Spleen (tissue), 11 donors: ENCODE measurements around the gene CENPP. TPM values are rescaled to one million over a fixed set of nuclear protein-coding genes. Genes with fewer than 3 reads are reported as not detected.

ENCODE experiments used
- DNase-seq: peaks from one replicate; pipeline ENCODE4 v3.0.0-alpha.2; 2020
- H3K27ac ChIP-seq, 8 donors: fragments of 200-600 bp; sonication (generic) in 7 of 8; 1 replicate in 4 of 8; 2 replicates in 4 of 8; pipeline versions ENCODE4 v1.5.0 to v1.8.0; 2016 to 2021; ENCODE audit warnings: inconsistent platforms in 4 of 8, mild to moderate bottlenecking in 4 of 8, moderate library complexity in 1 of 8
- H3K27me3 ChIP-seq, 7 donors: fragments of 200-600 bp; sonication (generic) in 6 of 7; replicated peaks in 1 of 7; 1 replicate in 4 of 7; 2 replicates in 3 of 7; pipeline versions ENCODE4 v1.5.0 to v1.8.0; 2016 to 2021; ENCODE audit warnings: inconsistent platforms in 3 of 7, mild to moderate bottlenecking in 1 of 7
- H3K36me3 ChIP-seq, 6 donors: fragments of 200-600 bp; sonication (generic) in 5 of 6; 1 replicate in 4 of 6; 2 replicates in 2 of 6; pipeline versions ENCODE4 v1.5.0 to v1.8.0; 2016 to 2021; ENCODE audit warnings: inconsistent platforms in 2 of 6
- H3K4me1 ChIP-seq, 6 donors: fragments of 200-600 bp; sonication (generic) in 5 of 6; 1 replicate in 3 of 6; 2 replicates in 3 of 6; pipeline versions ENCODE4 v1.5.0 to v1.8.0; 2016 to 2021; ENCODE audit warnings: inconsistent platforms in 3 of 6
- H3K4me3 ChIP-seq, 8 donors: fragments of 200-600 bp; sonication (generic) in 7 of 8; 1 replicate in 4 of 8; 2 replicates in 4 of 8; pipeline versions ENCODE4 v1.5.0 to v1.8.0; 2016 to 2021; ENCODE audit warnings: inconsistent platforms in 4 of 8, mild to moderate bottlenecking in 4 of 8, moderate library complexity in 2 of 8
- H3K9me3 ChIP-seq, 8 donors: fragments of 200-600 bp; sonication (generic) in 7 of 8; 1 replicate in 4 of 8; 2 replicates in 4 of 8; pipeline versions ENCODE4 v1.5.0 to v1.8.0; 2016 to 2021; ENCODE audit warnings: inconsistent platforms in 4 of 8
- CTCF ChIP-seq, 11 experiments: fragments of 200-600 bp in 7 of 11; fragments of 450-650 bp in 4 of 11; sonication (generic) in 4 of 11; IDR thresholded peaks in 8 of 11; conservative IDR thresholded peaks in 3 of 11; 1 replicate in 7 of 11; 2 replicates in 4 of 11; pipeline versions ENCODE4 v1.4.0 to v1.8.0; 2016 to 2021; ENCODE audit warnings: antibody characterized with exemption in 11 of 11, inconsistent platforms in 4 of 11, mild to moderate bottlenecking in 1 of 11
- POLR2A ChIP-seq, 3 donors: fragments of 450-650 bp; IDR thresholded peaks; one replicate each; pipeline ENCODE4 v1.5.1; 2017; ENCODE audit warnings: antibody characterized with exemption in 3 of 3, mild to moderate bottlenecking in 1 of 3
- POLR2AphosphoS5 ChIP-seq, 3 donors: sonication (generic); formaldehyde crosslinking; IDR thresholded peaks; one replicate each; pipeline ENCODE4 v1.5.1; 2017; ENCODE audit warnings: antibody characterized with exemption in 3 of 3
- WGBS, 5 donors: extraction: QIAGEN DNeasy Blood & Tissue Kit in 3 of 5; methylation state at CpG; one replicate each; pipeline versions ENCODE4 v1.1.5 to v1.1.7; 2013 to 2018; 5-methylcytosine and 5-hydroxymethylcytosine counted together
- intact Hi-C: fragments of 100-400 bp; cut with DNase I; formaldehyde crosslinking; loops from one replicate; pipeline ENCODE4 v1.15.0; 2023; ENCODE audit warnings: low total_unique reads
- polyA plus RNA-seq, 3 donors: library from polyadenylated mRNA; stranded (reverse); fragments of 200-250 nt; gene quantifications; one replicate each; pipeline ENCODE4 v1.2.1, GENCODE V29; 2013
- total RNA-seq, 7 donors: library from RNA; depleted of rRNA in 3 of 7; stranded (reverse); fragments of >200 nt in 3 of 7; fragmentation: NEBNext Ultra II Directional in 4 of 7; extraction: Animal tissue kit (Norgen Biotek cat#: 25700) in 4 of 7; gene quantifications; one replicate each; pipeline versions ENCODE4 v1.1.0 to v1.2.1, GENCODE V29; 2016 to 2021
- donor health status: healthy with polysubstance abuse.
- donor health status: DM: no; HTN: no; CAD: no; lungs with moderate emphysema.
- donor health status: DM: no; HTN: no; CAD: no.
- donor health status: Bipolar disorder and iron deficiency.
- donor health status: healthy.
- donor health status: DM: no; HTN: no; CAD: no.
- donor health status: DM: yes; HTN: yes; CAD: no.

CENPP gene
- total and polyA plus RNA-seq, 10 donors: 1.7 to 15.8 (median 6.2) TPM

GRCh38 chr9:92601451-92601850 is 275.7 kb downstream of the CENPP start:
- H3K4me3 ChIP-seq: no peak overlapping the region
- TF ChIP-seq POLR2A (IDR thresholded peaks at IDR 0.05): no peak
- no peak for TF ChIP-seq POLR2AphosphoS5 (IDR thresholded peaks at IDR 0.05)
- TF ChIP-seq CTCF (IDR thresholded peaks at IDR 0.05 in 8 of 11, conservative IDR thresholded peaks at IDR 0.05 in 3 of 11): no peak
- no peaks in the 10 kb centered on the region for H3K36me3 ChIP-seq
- peaks cover 0 to 28% (median 22%) of the 10 kb centered on the region in 8 donors for H3K9me3 ChIP-seq
- DNase-seq: no peak
- intact Hi-C loops: no loop called here
- H3K4me1 ChIP-seq: no peaks in the 10 kb centered on the region
- no peaks in the 10 kb centered on the region for H3K27me3 ChIP-seq
- no peak overlapping the region for H3K27ac ChIP-seq
- 87 to 92% (median 90%) methylated on average over 12 of the region's 12 CpGs for WGBS, 5 donors

GRCh38 chr9:92602413-92602812 is 276.7 kb downstream of the CENPP start:
- Histone ChIP-seq H3K4me1 (no peaks in the 10 kb centered on the region), H3K36me3 (no peaks in the 10 kb centered on the region), H3K9me3 (peaks cover 0 to 28% (median 22%) of the 10 kb centered on the region in 8 donors), H3K27me3 (no peaks in the 10 kb centered on the region), H3K27ac (no peak overlapping the region), H3K4me3 (no peak overlapping the region)
- TF ChIP-seq POLR2A (IDR thresholded peaks at IDR 0.05): no peak
- TF ChIP-seq POLR2AphosphoS5 (IDR thresholded peaks at IDR 0.05): no peak
- no peak for TF ChIP-seq CTCF (IDR thresholded peaks at IDR 0.05 in 8 of 11, conservative IDR thresholded peaks at IDR 0.05 in 3 of 11)
- DNase-seq: no peak
- intact Hi-C loops: no loop called here
- 85 to 95% (median 92%) methylated on average over 10 of the region's 10 CpGs for WGBS, 5 donors

- H3K4me1 ChIP-seq: no peaks in the 10 kb centered on the region
Measured at GRCh38 chr9:92603100-92603499, 277.3 kb downstream of the CENPP start.

GRCh38 chr9:92603990-92604389 is 278.2 kb downstream of the CENPP start:
- Histone ChIP-seq H3K27me3 (no peaks in the 10 kb centered on the region), H3K36me3 (no peaks in the 10 kb centered on the region), H3K4me3 (no peak overlapping the region), H3K9me3 (peaks cover 0 to 28% (median 22%) of the 10 kb centered on the region in 8 donors), H3K27ac (no peak overlapping the region), H3K4me1 (peaks cover 0 to 4% (median 0%) of the 10 kb centered on the region in 6 donors)
- intact Hi-C loops: no loop called here
- no peak for TF ChIP-seq POLR2A (IDR thresholded peaks at IDR 0.05)
- no peak for TF ChIP-seq POLR2AphosphoS5 (IDR thresholded peaks at IDR 0.05)
- no peak for TF ChIP-seq CTCF (IDR thresholded peaks at IDR 0.05 in 8 of 11, conservative IDR thresholded peaks at IDR 0.05 in 3 of 11)
- WGBS, 5 donors: 83 to 98% (median 95%) methylated on average over 5 of the region's 5 CpGs
- no peak for DNase-seq

More at GRCh38 chr9:92603100-92603499, 277.3 kb downstream of the CENPP start:
- Histone ChIP-seq H3K27ac (no peak overlapping the region), H3K36me3 (no peaks in the 10 kb centered on the region), H3K9me3 (peaks cover 0 to 28% (median 22%) of the 10 kb centered on the region in 8 donors), H3K27me3 (no peaks in the 10 kb centered on the region), H3K4me3 (no peak overlapping the region)
- intact Hi-C loops: no loop called here
- TF ChIP-seq POLR2AphosphoS5 (IDR thresholded peaks at IDR 0.05) (no peak), CTCF (IDR thresholded peaks at IDR 0.05 in 8 of 11, conservative IDR thresholded peaks at IDR 0.05 in 3 of 11) (no peak), POLR2A (IDR thresholded peaks at IDR 0.05) (no peak)
- no peak for DNase-seq
- 88 to 97% (median 95%) methylated on average over 5 of the region's 5 CpGs for WGBS, 5 donors
